ENCODE measurements around the gene DISP3.

- TF ChIP-seq POLR2A (IDR thresholded peaks at IDR 0.05) (no peak), CTCF (IDR thresholded peaks at IDR 0.05) (no peak)
These were observed 59.9 kb downstream of the DISP3 start for GRCh38 chr1:11538886-11539285.
